ENCODE measurements around the gene DCD.

- TF ChIP-seq CTCF (IDR thresholded peaks at IDR 0.05; ENCODE audit: low read depth, low read length) (peak; percentile 80), EZH2phosphoT487 (IDR thresholded peaks at IDR 0.05; ENCODE audit: low read depth) (no peak)
Observed at GRCh38 chr12:54603173-54603814, 44.9 kb downstream of the DCD start.

Data from OCI-LY3 (cell line).